ENCODE results near the gene THADA.
A peak's percentile ranks its signal among the peaks of the same experiment; 100 is the strongest.
"Not testable (repeated sequence)": the region's sequence is repeated elsewhere in the genome, so short reads cannot be mapped to it uniquely, and the experiment has no call there.

THADA gene

DNA sequence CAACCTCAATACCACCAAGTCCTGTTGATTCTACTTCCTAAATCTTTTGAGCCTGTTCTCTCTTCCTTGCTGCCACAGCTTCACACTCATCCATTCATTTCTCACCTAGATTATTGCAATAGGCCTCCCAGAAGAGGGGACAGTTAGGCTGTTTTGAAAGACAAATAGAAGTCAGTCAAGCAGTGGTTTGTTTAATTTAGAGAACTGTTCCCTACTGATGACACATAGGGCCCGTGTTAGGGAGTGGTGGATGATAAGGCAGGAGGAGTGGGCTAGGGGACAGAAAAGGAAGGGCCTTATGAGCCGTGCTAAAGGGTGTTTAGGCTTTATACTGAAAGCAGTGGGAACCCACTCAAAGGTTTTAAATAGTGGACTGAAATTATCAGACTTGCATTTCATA, 309.9 kb downstream of the THADA start:
- H3K4me3 ChIP-seq (ENCODE audit: low read depth, low read length), result no peak overlapping the region
- TF ChIP-seq, protein P1, sequence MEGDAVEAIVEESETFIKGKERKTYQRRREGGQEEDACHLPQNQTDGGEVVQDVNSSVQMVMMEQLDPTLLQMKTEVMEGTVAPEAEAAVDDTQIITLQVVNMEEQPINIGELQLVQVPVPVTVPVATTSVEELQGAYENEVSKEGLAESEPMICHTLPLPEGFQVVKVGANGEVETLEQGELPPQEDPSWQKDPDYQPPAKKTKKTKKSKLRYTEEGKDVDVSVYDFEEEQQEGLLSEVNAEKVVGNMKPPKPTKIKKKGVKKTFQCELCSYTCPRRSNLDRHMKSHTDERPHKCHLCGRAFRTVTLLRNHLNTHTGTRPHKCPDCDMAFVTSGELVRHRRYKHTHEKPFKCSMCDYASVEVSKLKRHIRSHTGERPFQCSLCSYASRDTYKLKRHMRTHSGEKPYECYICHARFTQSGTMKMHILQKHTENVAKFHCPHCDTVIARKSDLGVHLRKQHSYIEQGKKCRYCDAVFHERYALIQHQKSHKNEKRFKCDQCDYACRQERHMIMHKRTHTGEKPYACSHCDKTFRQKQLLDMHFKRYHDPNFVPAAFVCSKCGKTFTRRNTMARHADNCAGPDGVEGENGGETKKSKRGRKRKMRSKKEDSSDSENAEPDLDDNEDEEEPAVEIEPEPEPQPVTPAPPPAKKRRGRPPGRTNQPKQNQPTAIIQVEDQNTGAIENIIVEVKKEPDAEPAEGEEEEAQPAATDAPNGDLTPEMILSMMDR (IDR thresholded peaks at IDR 0.05; ENCODE audit: insufficient read depth, low read depth, low read length, missing control alignments), result no peak
- no peak for DNase-seq (ENCODE audit: low read depth)

DNA sequence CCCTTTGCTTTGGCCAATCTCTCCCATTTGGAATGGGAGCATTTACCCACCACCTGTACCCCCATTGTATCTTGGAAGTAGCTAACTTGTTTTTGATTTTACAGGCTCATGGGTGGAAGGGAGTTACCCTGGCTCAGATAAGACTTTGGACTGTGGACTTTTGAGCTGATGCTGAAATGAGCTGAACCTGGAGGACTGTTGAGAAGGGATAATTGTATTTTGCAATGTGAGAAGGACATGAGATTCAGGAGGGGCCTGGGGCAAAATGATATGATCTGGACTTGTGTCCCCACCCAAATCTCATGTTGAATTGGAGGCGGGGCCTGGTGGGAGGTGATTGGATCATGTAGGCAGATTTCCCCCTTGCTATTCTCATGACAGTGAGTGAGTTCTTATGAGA, 310.9 kb downstream of the THADA start:
- TF ChIP-seq, protein P1 (IDR thresholded peaks at IDR 0.05; ENCODE audit: insufficient read depth, low read depth, low read length, missing control alignments), result no peak
- no peak for DNase-seq (ENCODE audit: low read depth)
- no peak overlapping the region for H3K4me3 ChIP-seq (ENCODE audit: low read depth, low read length)

DNA sequence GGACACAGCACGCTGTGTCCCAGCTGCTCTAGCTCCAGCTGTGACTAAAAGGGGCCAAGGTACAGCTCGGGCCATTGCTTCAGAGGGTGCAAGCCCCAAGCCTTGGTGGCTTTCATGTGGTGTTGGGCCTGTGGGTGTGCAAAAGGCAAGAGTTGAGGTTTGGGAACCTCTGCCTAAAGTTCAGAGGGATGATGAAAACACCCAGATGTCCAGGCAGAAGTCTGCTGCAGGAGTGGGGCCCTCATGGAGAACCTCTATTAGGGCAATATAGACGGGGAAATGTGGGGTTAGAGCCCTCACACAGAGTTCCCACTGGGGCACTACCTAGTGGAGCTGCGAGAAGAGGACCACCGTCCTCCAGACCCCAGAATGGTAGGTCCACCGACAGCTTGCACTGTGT, 311.5 kb downstream of the THADA start:
- DNase-seq (ENCODE audit: low read depth); H3K4me3 ChIP-seq (ENCODE audit: low read depth, low read length): not testable (repeated sequence)

DNA sequence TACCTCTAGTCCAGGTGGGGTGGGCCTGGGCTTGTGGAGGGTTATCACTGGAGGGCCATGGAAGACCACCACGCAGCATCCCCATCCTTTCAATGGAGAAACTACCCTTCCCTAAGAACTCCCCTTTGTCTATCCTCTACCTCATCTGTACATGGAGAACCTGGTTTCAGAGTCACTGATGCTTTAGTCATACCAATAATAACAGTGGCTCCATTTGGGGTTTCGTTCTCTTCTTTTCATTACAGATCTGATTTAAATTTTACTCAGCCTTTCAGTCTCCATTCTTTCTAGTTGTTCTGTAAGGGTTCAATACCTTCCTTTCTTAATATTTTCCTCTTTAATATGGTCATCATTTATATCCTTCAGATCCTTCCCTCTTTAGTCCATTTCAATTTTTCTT, 314.8 kb downstream of the THADA start:
- no peak overlapping the region for H3K4me3 ChIP-seq (ENCODE audit: low read depth, low read length)
- TF ChIP-seq, protein P1 (IDR thresholded peaks at IDR 0.05; ENCODE audit: insufficient read depth, low read depth, low read length, missing control alignments), result no peak
- DNase-seq (ENCODE audit: low read depth), result peak; percentile 34

DNA sequence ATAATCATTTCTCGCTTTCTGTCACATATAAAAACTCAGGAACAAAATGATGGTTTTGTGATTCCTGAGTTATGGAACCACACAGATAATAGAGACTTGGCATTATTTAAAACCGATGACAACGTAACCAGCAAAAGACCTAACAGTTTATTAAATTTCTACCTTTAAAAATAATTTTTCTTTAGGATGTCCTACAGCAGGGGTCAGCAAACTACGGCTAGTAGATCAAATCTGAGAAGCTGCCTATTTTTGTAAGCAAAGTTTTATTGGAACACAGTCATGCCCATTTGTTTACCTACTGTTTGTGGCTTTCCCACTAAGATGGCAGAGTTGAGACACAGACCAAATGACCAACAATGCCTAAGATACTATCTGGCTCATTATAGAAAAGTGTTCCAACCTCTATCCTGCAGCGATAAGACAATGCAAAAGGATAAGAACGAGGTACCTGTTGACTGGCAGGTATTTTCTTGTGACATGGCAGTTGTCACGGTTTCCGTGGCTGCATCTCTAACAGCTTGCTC, 316.5 kb downstream of the THADA start:
- DNase-seq (ENCODE audit: low read depth), result no peak
- TF ChIP-seq, protein P1 (IDR thresholded peaks at IDR 0.05; ENCODE audit: insufficient read depth, low read depth, low read length, missing control alignments), result no peak
- no peak overlapping the region for H3K4me3 ChIP-seq (ENCODE audit: low read depth, low read length)

DNA sequence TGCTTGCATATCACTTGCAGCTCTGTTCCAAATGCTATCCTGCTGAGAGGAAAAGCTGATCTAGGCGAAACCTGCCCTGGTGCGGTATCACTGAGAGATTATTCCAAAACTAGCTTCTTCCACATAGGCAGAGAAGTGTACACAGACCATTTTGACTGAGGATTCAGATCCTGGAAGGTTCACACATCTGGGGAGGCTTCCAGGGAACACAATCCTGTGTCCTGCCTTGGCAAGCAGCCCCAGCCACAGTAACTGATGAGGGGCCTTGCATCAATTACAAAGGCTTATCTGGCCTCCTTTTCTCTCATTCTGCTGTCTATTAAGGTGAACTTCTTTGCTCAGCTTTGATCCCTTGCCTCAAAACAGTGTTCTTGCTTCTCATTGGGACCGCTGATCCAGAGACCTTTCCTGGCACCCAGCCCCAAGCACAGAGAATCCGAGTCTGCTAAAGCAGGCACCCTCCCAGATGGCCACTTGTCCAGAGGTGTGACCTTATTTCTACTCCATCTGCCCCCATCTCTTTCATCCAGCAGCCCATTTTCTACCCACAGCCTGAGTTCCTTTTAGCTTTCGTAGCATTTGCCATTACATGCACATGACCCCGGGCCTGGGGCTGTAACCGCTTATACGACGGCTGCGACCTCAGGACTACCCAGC, 317.1 kb downstream of the THADA start:
- TF ChIP-seq, protein P1 (IDR thresholded peaks at IDR 0.05; ENCODE audit: insufficient read depth, low read depth, low read length, missing control alignments), result no peak
- no peak for DNase-seq (ENCODE audit: low read depth)

DNA sequence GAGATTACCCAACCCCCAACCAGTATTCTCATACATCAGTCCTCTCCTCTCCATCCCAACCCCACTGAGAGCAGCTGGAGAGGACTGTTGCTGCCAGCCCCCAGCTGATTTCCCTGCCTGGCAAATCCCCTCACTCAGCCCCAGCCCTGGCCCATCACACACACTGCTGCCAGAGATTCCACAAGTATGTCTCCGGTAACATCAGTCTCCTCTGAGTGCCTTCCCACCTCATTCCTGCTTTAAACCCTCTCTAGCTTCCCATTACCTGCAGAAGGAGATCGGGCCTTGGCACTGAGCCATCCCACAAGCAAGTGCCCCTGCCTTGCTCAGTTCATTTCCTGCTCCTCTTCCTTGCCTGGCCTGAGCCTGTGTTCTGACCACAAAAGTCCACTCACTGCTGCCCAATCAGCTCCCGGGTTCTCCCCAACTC, 318.9 kb downstream of the THADA start:
- H3K4me3 ChIP-seq (ENCODE audit: low read depth, low read length), result no peak overlapping the region
- DNase-seq (ENCODE audit: low read depth), result no peak
- TF ChIP-seq, protein P1 (IDR thresholded peaks at IDR 0.05; ENCODE audit: insufficient read depth, low read depth, low read length, missing control alignments), result no peak

More for the DNA sequence above, 317.1 kb downstream of the THADA start:
- no peak overlapping the region for H3K4me3 ChIP-seq (ENCODE audit: low read depth, low read length)

Data from GM12865 (cell line).